GM21825 (cell line): ENCODE measurements around the gene ZNF573.
"Not testable (repeated sequence)": the region's sequence is repeated elsewhere in the genome, so short reads cannot be mapped to it uniquely, and the experiment has no call there.

Source experiments
- ATAC-seq: cut with Tn5 transposase; IDR thresholded peaks from one replicate; pipeline ENCODE4 v1.9.1; 2021; ENCODE audit warnings: mild to moderate bottlenecking, moderate library complexity; ENCODE audit not compliant: unreplicated experiment

Gene ZNF573

GRCh38 chr19:37779127-37780005 is at the start of gene ZNF573:
Gene ZNF573, minus strand, starts transcription at chr19:37779586. Its CDS starts 5,857 bp downstream, at chr19:37773729.
- peak; percentile 81 for ATAC-seq

- ATAC-seq = no peak
Measured at GRCh38 chr19:37817180-37817981, 38.0 kb upstream of the ZNF573 start.

- not testable (repeated sequence) for ATAC-seq
Measured at GRCh38 chr19:37815611-37816010, 36.2 kb upstream of the ZNF573 start.

GRCh38 chr19:37813340-37813739 is 34.0 kb upstream of the ZNF573 start:
- no peak for ATAC-seq

GRCh38 chr19:37809366-37809765 is 30.0 kb upstream of the ZNF573 start:
- ATAC-seq = no peak

- ATAC-seq = no peak
Measured at GRCh38 chr19:37803249-37803840, 24.0 kb upstream of the ZNF573 start.

GRCh38 chr19:37790244-37790925 is 11.0 kb upstream of the ZNF573 start:
- no peak for ATAC-seq

- no peak for ATAC-seq
Measured at GRCh38 chr19:37778613-37779126, 716 bp downstream of the ZNF573 start.

GRCh38 chr19:37770985-37771384 is 8.4 kb downstream of the ZNF573 start:
- no peak for ATAC-seq

GRCh38 chr19:37763488-37763887 is 15.9 kb downstream of the ZNF573 start:
- ATAC-seq = no peak

GRCh38 chr19:37757683-37758082 is 21.7 kb downstream of the ZNF573 start:
- not testable (repeated sequence) for ATAC-seq

GRCh38 chr19:37738371-37738770 is 41.0 kb downstream of the ZNF573 start:
- ATAC-seq = no peak

GRCh38 chr19:37725181-37725580 is 54.2 kb downstream of the ZNF573 start:
- no peak for ATAC-seq

- no peak for ATAC-seq
Measured at GRCh38 chr19:37719927-37720265, 59.5 kb downstream of the ZNF573 start.

- ATAC-seq = peak; percentile 87
Measured at GRCh38 chr19:37719111-37719926, 60.1 kb downstream of the ZNF573 start, which contains the start of gene ZNF607. Gene ZNF607, minus strand, starts transcription at chr19:37719761. Its CDS starts 8,143 bp downstream, at chr19:37711618.

- ATAC-seq = no peak
Measured at GRCh38 chr19:37718304-37718703, 61.1 kb downstream of the ZNF573 start.

GRCh38 chr19:37716140-37716539 is 63.2 kb downstream of the ZNF573 start:
- ATAC-seq = no peak

GRCh38 chr19:37706052-37706605 is 73.3 kb downstream of the ZNF573 start:
- no peak for ATAC-seq

- no peak for ATAC-seq
Measured at GRCh38 chr19:37699057-37699456, 80.3 kb downstream of the ZNF573 start.
